PC-3 (cell line): ENCODE results near the gene UQCC2. TPM values are rescaled to one million over a fixed set of nuclear protein-coding genes. Genes with fewer than 3 reads are reported as not detected.

ENCODE experiments used
- ATAC-seq: fragments of 200-7000 bp; cut with Tn5 transposase; 2 replicates; pipeline ENCODE4 v1.9.1; 2020; ENCODE audit warnings: mild to moderate bottlenecking, moderate library complexity
- BruUV-seq: library from RNA; stranded (reverse); fragments of 400-500 nt; replicated peaks from 2 replicates; lab custom pipeline; 2021; lab: Mats Ljungman, UMichigan
- CTCF ChIA-PET: fragments of 300-600 bp; sonication (Branson Sonifier 250); formaldehyde crosslinking; loops from one replicate; lab custom pipeline; 2022; ENCODE audit warnings: antibody characterized with exemption; lab: Charles Lee
- POLR2A ChIA-PET: fragments of 300-600 bp; sonication (Branson Sonifier 250); formaldehyde crosslinking; loops from one replicate; lab custom pipeline; 2022; ENCODE audit warnings: antibody characterized with exemption; ENCODE audit not compliant: unreplicated experiment; lab: Charles Lee
- DNase-seq: peaks from one replicate; pipeline ENCODE4 v3.0.0-alpha.2; 2015
- H2AFZ ChIP-seq: fragments of 300-600 bp; sonication (generic); 2 replicates; pipeline ENCODE4 v1.6.0; 2016; ENCODE audit warnings: antibody characterized with exemption, low read length
- H3F3A ChIP-seq: fragments of 300-600 bp; sonication (generic); one replicate; pipeline ENCODE4 v1.6.0; 2017; ENCODE audit warnings: antibody characterized with exemption, low read length, control low read depth, mild to moderate bottlenecking; ENCODE audit not compliant: unreplicated experiment
- H3K27ac ChIP-seq: fragments of 300-600 bp; sonication (generic); 2 replicates; pipeline ENCODE4 v1.5.1; 2016; ENCODE audit warnings: mild to moderate bottlenecking, low read length
- H3K27me3 ChIP-seq: fragments of 300-600 bp; sonication (generic); 2 replicates; pipeline ENCODE4 v1.6.1; 2016; ENCODE audit warnings: low read length, mixed read lengths
- H3K36me3 ChIP-seq: fragments of 300-600 bp; sonication (generic); 2 replicates; pipeline ENCODE4 v1.6.1; 2016; ENCODE audit warnings: low read depth, mixed run types, low read length, mixed read lengths
- H3K4me1 ChIP-seq: fragments of 300-600 bp; sonication (generic); 2 replicates; pipeline ENCODE4 v1.5.1; 2016; ENCODE audit warnings: low read length; ENCODE audit not compliant: insufficient read depth
- H3K4me2 ChIP-seq: fragments of 300-600 bp; sonication (generic); 2 replicates; pipeline ENCODE4 v1.6.0; 2016; ENCODE audit warnings: low read length
- H3K4me3 ChIP-seq: fragments of 300-600 bp; sonication (generic); 2 replicates; pipeline ENCODE4 v1.5.1; 2016; ENCODE audit warnings: mild to moderate bottlenecking, low read length, mixed read lengths
- H3K79me2 ChIP-seq: fragments of 300-600 bp; sonication (generic); 2 replicates; pipeline ENCODE4 v1.6.1; 2017; ENCODE audit warnings: low read length, mixed read lengths
- H3K9ac ChIP-seq: fragments of 300-600 bp; sonication (generic); 2 replicates; pipeline ENCODE4 v1.6.0; 2016; ENCODE audit warnings: mild to moderate bottlenecking, low read length
- H3K9me2 ChIP-seq: fragments of 300-600 bp; sonication (generic); replicated peaks from 2 replicates; pipeline ENCODE4 v1.6.1; 2016; ENCODE audit warnings: mixed run types, low read length, mixed read lengths
- H3K9me3 ChIP-seq: fragments of 300-600 bp; sonication (generic); 2 replicates; pipeline ENCODE4 v1.6.1; 2016; ENCODE audit warnings: low read length, mixed read lengths
- H4K20me1 ChIP-seq: fragments of 300-600 bp; sonication (generic); 2 replicates; pipeline ENCODE4 v1.6.1; 2016; ENCODE audit warnings: low read length, mixed read lengths
- CTCF ChIP-seq: fragments of 300-600 bp; sonication (generic); conservative IDR thresholded peaks from 2 replicates; pipeline ENCODE4 v1.5.1; 2017; ENCODE audit warnings: antibody characterized with exemption, low read depth, mild to moderate bottlenecking, low read length
- EZH2 ChIP-seq: fragments of 300-600 bp; sonication (generic); IDR thresholded peaks from one replicate; pipeline ENCODE4 v1.6.1; 2017; ENCODE audit warnings: antibody characterized with exemption, mild to moderate bottlenecking, low read length; ENCODE audit not compliant: unreplicated experiment
- EZH2phosphoT487 ChIP-seq: fragments of 300-600 bp; sonication (generic); IDR thresholded peaks from 2 replicates; pipeline ENCODE4 v1.6.1; 2018; ENCODE audit warnings: mild to moderate bottlenecking, antibody characterized with exemption, low read length, borderline replicate concordance
- intact Hi-C: fragments of 100-400 bp; cut with micrococcal nuclease; formaldehyde crosslinking; loops from 2 replicates; pipeline ENCODE4 v1.9.0; 2023
- total RNA-seq: library from RNA; depleted of rRNA; stranded (reverse); fragments of >200 nt; gene quantifications from 2 replicates; pipeline ENCODE4 v1.2.3, GENCODE V29; 2014

UQCC2 gene
- total RNA-seq, 1 experiment from 2014 or later: 107 TPM

GRCh38 chr6:33708516-33709204, 2.8 kb downstream of the UQCC2 start:
- ChIA-PET CTCF (no interaction called here), POLR2A (no interaction called here)
- no peaks in the 10 kb centered on the region for H3K9me2 ChIP-seq
- peaks cover 39% of the 10 kb centered on the region for H3K79me2 ChIP-seq
- no peaks in the 10 kb centered on the region for H3F3A ChIP-seq
- H3K4me3 ChIP-seq: no peak overlapping the region
- intact Hi-C loops: no loop called here
- peaks cover 22% of the 10 kb centered on the region; the same call in 1 of the 2 replicates for H3K36me3 ChIP-seq
- H3K9me3 ChIP-seq: no peaks in the 10 kb centered on the region
- H3K27ac ChIP-seq: no peak overlapping the region
- no peak overlapping the region for H3K9ac ChIP-seq
- H3K4me1 ChIP-seq: peaks cover 23% of the 10 kb centered on the region
- TF ChIP-seq CTCF (no peak), EZH2phosphoT487 (no peak), EZH2 (no peak)
- ATAC-seq (no peak), DNase-seq (no peak)
- no peak overlapping the region for H3K4me2 ChIP-seq
- H2AFZ ChIP-seq: no peak overlapping the region
- no TSS peak for BruUV-seq
- H3K27me3 ChIP-seq: no peaks in the 10 kb centered on the region
- H4K20me1 ChIP-seq: no peaks in the 10 kb centered on the region

GRCh38 chr6:33707771-33708170, 3.7 kb downstream of the UQCC2 start:
- intact Hi-C loops: no loop called here
- CTCF ChIA-PET: no interaction called here
- no TSS peak for BruUV-seq

More at GRCh38 chr6:33707771-33708170, 3.7 kb downstream of the UQCC2 start:
- no peaks in the 10 kb centered on the region for H4K20me1 ChIP-seq
- TF ChIP-seq EZH2phosphoT487: no peak
- TF ChIP-seq CTCF: no peak
- H3K4me3 ChIP-seq: no peak overlapping the region
- peaks cover 22% of the 10 kb centered on the region; the same call in 1 of the 2 replicates for H3K36me3 ChIP-seq
- peaks cover 2% of the 10 kb centered on the region for H3F3A ChIP-seq
- no peak overlapping the region for H2AFZ ChIP-seq
- no peaks in the 10 kb centered on the region for H3K27me3 ChIP-seq
- peaks cover 39% of the 10 kb centered on the region for H3K79me2 ChIP-seq
- ATAC-seq (no peak), DNase-seq (no peak)
- no peak overlapping the region for H3K9ac ChIP-seq
- no peaks in the 10 kb centered on the region for H3K9me3 ChIP-seq
- POLR2A ChIA-PET: no interaction called here
- H3K9me2 ChIP-seq: no peaks in the 10 kb centered on the region
- peaks cover 23% of the 10 kb centered on the region for H3K4me1 ChIP-seq
- no peak overlapping the region for H3K4me2 ChIP-seq
- no peak overlapping the region for H3K27ac ChIP-seq
